ENCODE data around the gene ADAMTS14.

ADAMTS14 gene

DNA sequence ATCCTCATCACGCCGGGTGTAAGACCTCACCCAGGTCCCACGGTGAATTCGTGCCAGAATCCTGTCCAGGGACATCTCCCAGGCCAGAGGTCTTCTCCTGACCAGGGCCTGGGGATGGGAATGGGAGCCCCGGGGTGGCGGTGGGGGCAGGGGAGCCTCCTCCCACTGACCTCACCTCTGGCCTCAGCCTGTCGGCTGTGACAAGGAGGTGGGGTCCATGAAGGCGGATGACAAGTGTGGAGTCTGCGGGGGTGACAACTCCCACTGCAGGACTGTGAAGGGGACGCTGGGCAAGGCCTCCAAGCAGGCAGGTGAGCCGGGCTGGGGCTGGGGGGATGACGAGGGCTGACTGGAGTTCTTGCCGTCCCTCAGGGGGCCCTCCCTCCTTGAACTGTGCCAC, 71.6 kb downstream of the ADAMTS14 start:
- Histone ChIP-seq H3K27ac (no peak overlapping the region), H3K9me3 (ENCODE audit: control insufficient read depth, low read length) (no peaks in the 10 kb centered on the region), H3K4me2 (ENCODE audit: low read length) (no peak overlapping the region), H3K79me2 (no peaks in the 10 kb centered on the region), H3K27me3 (ENCODE audit: control insufficient read depth, insufficient read depth, low read length) (no peaks in the 10 kb centered on the region), H2AFZ (no peak overlapping the region), H3K36me3 (ENCODE audit: control insufficient read depth, insufficient read depth, low read length) (no peaks in the 10 kb centered on the region), H3K9ac (no peak overlapping the region), H3K4me3 (ENCODE audit: low read depth, low read length) (no peak overlapping the region), H3K4me1 (no peaks in the 10 kb centered on the region)
- TF ChIP-seq, protein P1, sequence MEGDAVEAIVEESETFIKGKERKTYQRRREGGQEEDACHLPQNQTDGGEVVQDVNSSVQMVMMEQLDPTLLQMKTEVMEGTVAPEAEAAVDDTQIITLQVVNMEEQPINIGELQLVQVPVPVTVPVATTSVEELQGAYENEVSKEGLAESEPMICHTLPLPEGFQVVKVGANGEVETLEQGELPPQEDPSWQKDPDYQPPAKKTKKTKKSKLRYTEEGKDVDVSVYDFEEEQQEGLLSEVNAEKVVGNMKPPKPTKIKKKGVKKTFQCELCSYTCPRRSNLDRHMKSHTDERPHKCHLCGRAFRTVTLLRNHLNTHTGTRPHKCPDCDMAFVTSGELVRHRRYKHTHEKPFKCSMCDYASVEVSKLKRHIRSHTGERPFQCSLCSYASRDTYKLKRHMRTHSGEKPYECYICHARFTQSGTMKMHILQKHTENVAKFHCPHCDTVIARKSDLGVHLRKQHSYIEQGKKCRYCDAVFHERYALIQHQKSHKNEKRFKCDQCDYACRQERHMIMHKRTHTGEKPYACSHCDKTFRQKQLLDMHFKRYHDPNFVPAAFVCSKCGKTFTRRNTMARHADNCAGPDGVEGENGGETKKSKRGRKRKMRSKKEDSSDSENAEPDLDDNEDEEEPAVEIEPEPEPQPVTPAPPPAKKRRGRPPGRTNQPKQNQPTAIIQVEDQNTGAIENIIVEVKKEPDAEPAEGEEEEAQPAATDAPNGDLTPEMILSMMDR (IDR thresholded peaks at IDR 0.05): no peak

DNA sequence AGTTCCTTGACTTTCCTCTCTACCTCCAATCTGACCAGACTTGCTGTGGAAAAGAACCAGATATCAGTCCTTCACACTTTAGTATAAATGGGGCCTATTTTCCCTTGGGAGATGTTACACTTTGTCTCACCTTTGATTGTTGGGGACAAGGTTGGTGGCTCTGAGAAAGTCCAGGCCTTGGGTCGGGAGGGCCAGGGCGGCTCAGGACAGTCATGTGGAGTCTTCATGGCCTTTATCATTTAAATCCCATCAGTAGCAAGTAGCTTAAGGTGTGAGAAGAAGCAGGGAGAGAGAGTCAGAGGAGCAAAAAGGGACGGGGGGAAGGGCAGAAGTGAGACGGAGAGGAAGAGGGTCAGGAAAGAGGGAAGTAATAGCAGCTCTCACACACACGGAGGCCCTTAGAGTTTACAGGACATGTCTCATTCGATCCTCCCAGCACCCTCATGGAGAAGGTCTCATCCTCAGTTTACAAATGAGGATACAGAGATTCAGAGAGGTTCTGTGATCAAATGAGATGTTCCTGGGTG, 72.4 kb downstream of the ADAMTS14 start:
- Histone ChIP-seq H3K79me2 (no peaks in the 10 kb centered on the region), H3K9ac (no peak overlapping the region), H3K4me1 (no peaks in the 10 kb centered on the region), H3K4me3 (ENCODE audit: low read depth, low read length) (no peak overlapping the region), H3K9me3 (ENCODE audit: control insufficient read depth, low read length) (no peaks in the 10 kb centered on the region), H3K27ac (no peak overlapping the region), H3K27me3 (ENCODE audit: control insufficient read depth, insufficient read depth, low read length) (no peaks in the 10 kb centered on the region), H2AFZ (no peak overlapping the region), H3K4me2 (ENCODE audit: low read length) (no peak overlapping the region), H3K36me3 (ENCODE audit: control insufficient read depth, insufficient read depth, low read length) (no peaks in the 10 kb centered on the region)
- TF ChIP-seq, protein P1 (IDR thresholded peaks at IDR 0.05): no peak

DNA sequence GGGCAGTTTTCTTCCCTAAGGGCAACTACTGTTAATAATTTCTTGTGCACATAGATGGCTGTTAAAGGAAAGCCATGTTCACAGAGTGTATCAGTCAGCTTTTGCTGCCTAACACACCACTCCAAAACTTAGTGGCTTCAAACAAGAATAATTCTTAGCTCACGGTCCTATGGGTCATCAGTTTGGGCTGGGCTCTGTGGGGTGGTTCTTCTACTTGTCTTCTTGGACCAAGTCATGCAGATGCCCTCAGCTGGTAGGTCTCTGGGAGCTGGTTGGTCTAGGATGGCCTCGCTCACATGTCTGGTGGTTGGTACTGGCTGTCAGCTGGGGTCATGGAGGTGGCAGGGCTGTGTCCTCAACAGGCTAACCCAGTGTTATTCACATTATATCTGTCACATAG, 73.2 kb downstream of the ADAMTS14 start:
- Histone ChIP-seq H3K79me2 (no peaks in the 10 kb centered on the region), H3K4me3 (ENCODE audit: low read depth, low read length) (no peak overlapping the region), H3K27me3 (ENCODE audit: control insufficient read depth, insufficient read depth, low read length) (no peaks in the 10 kb centered on the region), H3K27ac (no peak overlapping the region), H3K9me3 (ENCODE audit: control insufficient read depth, low read length) (no peaks in the 10 kb centered on the region), H3K36me3 (ENCODE audit: control insufficient read depth, insufficient read depth, low read length) (no peaks in the 10 kb centered on the region), H2AFZ (no peak overlapping the region), H3K4me2 (ENCODE audit: low read length) (no peak overlapping the region), H3K9ac (no peak overlapping the region), H3K4me1 (no peaks in the 10 kb centered on the region)
- TF ChIP-seq, protein P1 (IDR thresholded peaks at IDR 0.05): no peak

DNA sequence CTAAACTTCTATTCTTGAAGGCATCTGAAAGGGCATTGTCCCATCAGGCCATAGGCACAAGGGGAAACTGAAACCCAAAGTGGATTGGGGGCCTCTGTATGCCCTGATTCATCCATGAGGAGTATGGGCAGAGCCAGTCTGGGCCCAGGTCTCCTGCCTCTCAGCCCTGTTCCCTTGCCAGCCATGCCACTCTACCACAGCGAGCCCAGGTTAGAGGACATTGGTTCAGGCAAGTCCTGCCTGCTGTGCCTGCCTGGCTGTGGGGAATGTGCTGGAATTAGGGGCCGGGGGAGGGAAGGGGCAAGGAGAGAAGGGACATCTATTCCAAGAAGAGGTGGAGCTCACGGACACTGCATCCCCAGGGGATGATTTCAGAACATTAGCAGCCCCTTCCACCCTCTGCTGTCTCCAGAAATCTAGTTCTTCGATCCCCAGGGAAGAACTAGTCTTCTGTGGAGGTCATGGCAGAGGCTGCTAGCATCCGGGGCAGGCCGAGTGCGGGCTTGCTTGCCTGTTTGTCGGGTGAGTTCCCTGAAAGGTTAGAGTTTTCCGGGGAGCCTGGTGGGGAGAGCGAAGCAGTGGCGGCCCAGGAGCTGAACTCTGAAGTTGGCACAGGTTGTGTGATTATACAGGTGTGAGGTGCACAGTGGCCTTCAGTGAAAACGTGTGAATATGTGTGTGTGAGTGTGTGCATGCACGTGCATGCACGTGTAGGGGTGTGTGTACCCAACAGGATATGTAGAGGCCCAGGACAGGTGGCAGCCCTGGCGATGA, 75.1 kb downstream of the ADAMTS14 start:
- H3K4me3 ChIP-seq (ENCODE audit: low read depth, low read length): no peak overlapping the region
- H3K9ac ChIP-seq: no peak overlapping the region
- no peak overlapping the region for H3K27ac ChIP-seq
- no peaks in the 10 kb centered on the region for H3K4me1 ChIP-seq
- no peaks in the 10 kb centered on the region for H3K36me3 ChIP-seq (ENCODE audit: control insufficient read depth, insufficient read depth, low read length)
- H3K9me3 ChIP-seq (ENCODE audit: control insufficient read depth, low read length): no peaks in the 10 kb centered on the region
- H3K4me2 ChIP-seq (ENCODE audit: low read length): no peak overlapping the region
- no peaks in the 10 kb centered on the region for H3K27me3 ChIP-seq (ENCODE audit: control insufficient read depth, insufficient read depth, low read length)
- no peaks in the 10 kb centered on the region for H3K79me2 ChIP-seq
- H2AFZ ChIP-seq: no peak overlapping the region
- TF ChIP-seq, protein P1 (IDR thresholded peaks at IDR 0.05): no peak

- TF ChIP-seq, protein P1 (IDR thresholded peaks at IDR 0.05): no peak
- no peak overlapping the region for H3K27ac ChIP-seq
- no peaks in the 10 kb centered on the region for H3K4me1 ChIP-seq
Measured at GRCh38 chr10:70748305-70748704, 76.0 kb downstream of the ADAMTS14 start.

More at GRCh38 chr10:70748305-70748704, 76.0 kb downstream of the ADAMTS14 start:
- Histone ChIP-seq H3K27me3 (ENCODE audit: control insufficient read depth, insufficient read depth, low read length) (no peaks in the 10 kb centered on the region), H2AFZ (no peak overlapping the region), H3K9me3 (ENCODE audit: control insufficient read depth, low read length) (no peaks in the 10 kb centered on the region), H3K4me3 (ENCODE audit: low read depth, low read length) (no peak overlapping the region), H3K9ac (no peak overlapping the region), H3K4me2 (ENCODE audit: low read length) (no peak overlapping the region), H3K36me3 (ENCODE audit: control insufficient read depth, insufficient read depth, low read length) (no peaks in the 10 kb centered on the region), H3K79me2 (no peaks in the 10 kb centered on the region)

Measured in parathyroid adenoma (tissue), 2 donors.